ENCODE results near the gene ARPC3. TPM values are rescaled to one million over a fixed set of nuclear protein-coding genes. Genes with fewer than 3 reads are reported as not detected.
"Not testable (repeated sequence)": the region's sequence is repeated elsewhere in the genome, so short reads cannot be mapped to it uniquely, and the experiment has no call there.

ARPC3 gene
- total and polyA plus RNA-seq, 9 donors: 75.9 to 253 (median 119) TPM

GRCh38 chr12:110444455-110444854 is 5.7 kb downstream of the ARPC3 start:
- Histone ChIP-seq H3K9me3 (no peaks in the 10 kb centered on the region), H3K36me3 (no peaks in the 10 kb centered on the region), H3K27me3 (no peaks in the 10 kb centered on the region), H3K4me3 (no peak overlapping the region), H3K27ac (no peak overlapping the region), H3K4me1 (ENCODE audit: insufficient read depth) (peaks cover 4% of the 10 kb centered on the region)
- no peak for TF ChIP-seq POLR2A (IDR thresholded peaks at IDR 0.05)
- TF ChIP-seq, protein P1, sequence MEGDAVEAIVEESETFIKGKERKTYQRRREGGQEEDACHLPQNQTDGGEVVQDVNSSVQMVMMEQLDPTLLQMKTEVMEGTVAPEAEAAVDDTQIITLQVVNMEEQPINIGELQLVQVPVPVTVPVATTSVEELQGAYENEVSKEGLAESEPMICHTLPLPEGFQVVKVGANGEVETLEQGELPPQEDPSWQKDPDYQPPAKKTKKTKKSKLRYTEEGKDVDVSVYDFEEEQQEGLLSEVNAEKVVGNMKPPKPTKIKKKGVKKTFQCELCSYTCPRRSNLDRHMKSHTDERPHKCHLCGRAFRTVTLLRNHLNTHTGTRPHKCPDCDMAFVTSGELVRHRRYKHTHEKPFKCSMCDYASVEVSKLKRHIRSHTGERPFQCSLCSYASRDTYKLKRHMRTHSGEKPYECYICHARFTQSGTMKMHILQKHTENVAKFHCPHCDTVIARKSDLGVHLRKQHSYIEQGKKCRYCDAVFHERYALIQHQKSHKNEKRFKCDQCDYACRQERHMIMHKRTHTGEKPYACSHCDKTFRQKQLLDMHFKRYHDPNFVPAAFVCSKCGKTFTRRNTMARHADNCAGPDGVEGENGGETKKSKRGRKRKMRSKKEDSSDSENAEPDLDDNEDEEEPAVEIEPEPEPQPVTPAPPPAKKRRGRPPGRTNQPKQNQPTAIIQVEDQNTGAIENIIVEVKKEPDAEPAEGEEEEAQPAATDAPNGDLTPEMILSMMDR (IDR thresholded peaks at IDR 0.05): no peak
- no peak for TF ChIP-seq EP300 (IDR thresholded peaks at IDR 0.05)
- intact Hi-C loops (cut with DNase I): no loop called here
- no peak for DNase-seq
- WGBS, 3 donors: 94 to 97% (median 95%) methylated on average over 3 of the region's 3 CpGs

GRCh38 chr12:110436231-110436630 is 13.9 kb downstream of the ARPC3 start:
- no peak overlapping the region for H3K4me3 ChIP-seq
- H3K36me3 ChIP-seq: no peaks in the 10 kb centered on the region
- H3K27ac ChIP-seq: no peak overlapping the region
- no peaks in the 10 kb centered on the region for H3K9me3 ChIP-seq
- no peaks in the 10 kb centered on the region for H3K4me1 ChIP-seq (ENCODE audit: insufficient read depth)
- no peak for DNase-seq
- intact Hi-C loops (cut with DNase I): no loop called here
- no peaks in the 10 kb centered on the region for H3K27me3 ChIP-seq
- TF ChIP-seq EP300 (IDR thresholded peaks at IDR 0.05) (no peak), POLR2A (IDR thresholded peaks at IDR 0.05) (no peak)
- TF ChIP-seq, protein P1 (IDR thresholded peaks at IDR 0.05): no peak
- 53 to 54% (median 54%) methylated on average over 2 of the region's 2 CpGs for WGBS, 3 donors

DNA sequence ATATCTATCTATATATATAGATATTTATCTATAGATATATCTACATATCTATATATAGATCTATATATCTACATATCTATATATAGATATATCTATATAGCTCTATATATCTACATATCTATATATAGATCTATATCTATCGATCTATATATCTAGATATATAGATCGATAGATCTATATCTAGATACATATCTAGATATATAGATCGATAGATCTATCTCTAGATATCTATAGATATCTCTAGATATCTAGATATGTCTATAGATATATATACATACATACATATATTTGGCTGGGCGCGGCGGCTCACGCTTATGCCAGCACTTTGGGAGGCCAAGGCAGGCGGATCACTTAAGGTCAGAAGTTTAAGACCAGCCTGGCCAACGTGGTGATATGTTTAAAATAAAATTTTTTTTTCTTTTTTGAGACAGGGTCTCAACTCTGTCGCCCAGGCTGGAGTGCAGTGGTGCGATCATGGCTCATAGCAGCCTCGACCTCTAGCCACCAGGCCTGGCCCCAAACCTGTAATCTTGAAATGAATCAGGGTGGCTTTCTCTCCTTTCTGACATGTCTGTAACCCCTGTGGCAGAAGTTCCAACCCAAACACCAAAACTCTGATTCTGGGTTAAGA is 18.1 kb downstream of the ARPC3 start:
- no peaks in the 10 kb centered on the region for H3K9me3 ChIP-seq
- no peaks in the 10 kb centered on the region for H3K27me3 ChIP-seq
- 76 to 80% (median 79%) methylated on average over 12 of the region's 12 CpGs for WGBS, 3 donors
- DNase-seq: peak in 2 of 5 donors; percentile 39 to 47
- TF ChIP-seq, protein P1 (IDR thresholded peaks at IDR 0.05): no peak
- TF ChIP-seq EP300 (IDR thresholded peaks at IDR 0.05) (no peak), POLR2A (IDR thresholded peaks at IDR 0.05) (no peak)
- intact Hi-C loops (cut with DNase I): loop anchor here in 3 of 4 donors (1.0 to 5.0 kb wide), 3 partner anchors 325 to 335 kb away; no protein-coding TSS in a partner anchor
- H3K27ac ChIP-seq: no peak overlapping the region
- peak overlapping the region; percentile 51 for H3K4me3 ChIP-seq
- no peaks in the 10 kb centered on the region for H3K36me3 ChIP-seq
- no peaks in the 10 kb centered on the region for H3K4me1 ChIP-seq (ENCODE audit: insufficient read depth)

- not testable (repeated sequence) for H3K9me3 ChIP-seq; H3K27me3 ChIP-seq; H3K4me3 ChIP-seq; H3K4me1 ChIP-seq (ENCODE audit: insufficient read depth); H3K36me3 ChIP-seq; DNase-seq; H3K27ac ChIP-seq
- intact Hi-C loops (cut with DNase I): loop anchor here in 2 of 4 donors (2.0 to 5.0 kb wide), 2 partner anchors 323 to 332 kb away; no protein-coding TSS in a partner anchor
- WGBS, 3 donors: 92 to 94% (median 94%) methylated on average over 15 of the region's 15 CpGs
These were observed 20.5 kb downstream of the ARPC3 start for GRCh38 chr12:110429676-110430075.

GRCh38 chr12:110426406-110426805 is 23.7 kb downstream of the ARPC3 start:
- intact Hi-C loops (cut with DNase I): no loop called here
- DNase-seq: no peak
- Histone ChIP-seq H3K27ac (no peak overlapping the region), H3K4me1 (ENCODE audit: insufficient read depth) (peaks cover 3% of the 10 kb centered on the region), H3K9me3 (no peaks in the 10 kb centered on the region), H3K27me3 (no peaks in the 10 kb centered on the region), H3K36me3 (no peaks in the 10 kb centered on the region), H3K4me3 (no peak overlapping the region)
- TF ChIP-seq EP300 (IDR thresholded peaks at IDR 0.05) (no peak), POLR2A (IDR thresholded peaks at IDR 0.05) (no peak)
- 23 to 31% (median 31%) methylated on average over 3 of the region's 3 CpGs for WGBS, 3 donors

Data from ovary (tissue), 9 donors.